Measurements from ENCODE around the gene TRAPPC10. TPM values are rescaled to one million over a fixed set of nuclear protein-coding genes. Genes with fewer than 3 reads are reported as not detected.
A peak's percentile ranks its signal among the peaks of the same experiment; 100 is the strongest.
"Not testable (repeated sequence)": the region's sequence is repeated elsewhere in the genome, so short reads cannot be mapped to it uniquely, and the experiment has no call there.

The TRAPPC10 gene
- total RNA-seq, 1 donor from 2014 or later, result 21.4 TPM

GRCh38 chr21:44134732-44135131 lies 122.6 kb downstream of the TRAPPC10 start:
- intact Hi-C loops (cut with micrococcal nuclease); H3K27ac ChIP-seq (replicated peaks); H3K36me3 ChIP-seq; H3K27me3 ChIP-seq (ENCODE audit: low read depth); H3K4me3 ChIP-seq; H3K4me1 ChIP-seq; H3K9me3 ChIP-seq (replicated peaks); DNase-seq: not testable (repeated sequence)

- H3K9me3 ChIP-seq (replicated peaks); H3K36me3 ChIP-seq; H3K27me3 ChIP-seq (ENCODE audit: low read depth); H3K4me1 ChIP-seq; H3K4me3 ChIP-seq; DNase-seq; intact Hi-C loops (cut with micrococcal nuclease): not testable (repeated sequence)
- TF ChIP-seq CTCF (IDR thresholded peaks at IDR 0.05; ENCODE audit: borderline replicate concordance), result peak; percentile 27
- peak overlapping the region; percentile 46 for H3K27ac ChIP-seq (replicated peaks)
Measured at GRCh38 chr21:44138039-44138438, 125.9 kb downstream of the TRAPPC10 start.

- H3K9me3 ChIP-seq (replicated peaks); DNase-seq; H3K27me3 ChIP-seq (ENCODE audit: low read depth); H3K36me3 ChIP-seq; intact Hi-C loops (cut with micrococcal nuclease); H3K4me1 ChIP-seq; H3K4me3 ChIP-seq: not testable (repeated sequence)
- H3K27ac ChIP-seq (replicated peaks), result peak overlapping the region; percentile 75
Measured at GRCh38 chr21:44139787-44140551, 127.9 kb downstream of the TRAPPC10 start.

- H3K9me3 ChIP-seq (replicated peaks); H3K4me3 ChIP-seq; H3K36me3 ChIP-seq; H3K27me3 ChIP-seq (ENCODE audit: low read depth); DNase-seq; H3K27ac ChIP-seq (replicated peaks); intact Hi-C loops (cut with micrococcal nuclease); H3K4me1 ChIP-seq: not testable (repeated sequence)
Measured at GRCh38 chr21:44140552-44140932, 128.4 kb downstream of the TRAPPC10 start.

- H3K27me3 ChIP-seq (ENCODE audit: low read depth); H3K9me3 ChIP-seq (replicated peaks); H3K27ac ChIP-seq (replicated peaks); DNase-seq; intact Hi-C loops (cut with micrococcal nuclease); H3K36me3 ChIP-seq; H3K4me1 ChIP-seq; H3K4me3 ChIP-seq: not testable (repeated sequence)
Measured at GRCh38 chr21:44142470-44142869, 130.4 kb downstream of the TRAPPC10 start.

GRCh38 chr21:44143380-44143779 lies 131.3 kb downstream of the TRAPPC10 start:
- H3K4me3 ChIP-seq; H3K9me3 ChIP-seq (replicated peaks); H3K36me3 ChIP-seq; DNase-seq; H3K27me3 ChIP-seq (ENCODE audit: low read depth); H3K27ac ChIP-seq (replicated peaks); intact Hi-C loops (cut with micrococcal nuclease); H3K4me1 ChIP-seq: not testable (repeated sequence)

- intact Hi-C loops (cut with micrococcal nuclease), result not testable (repeated sequence)
Measured at GRCh38 chr21:44143996-44144395, 131.9 kb downstream of the TRAPPC10 start.

GRCh38 chr21:44144784-44145602 lies 132.9 kb downstream of the TRAPPC10 start:
- DNase-seq; H3K4me1 ChIP-seq; H3K27me3 ChIP-seq (ENCODE audit: low read depth); H3K4me3 ChIP-seq; H3K27ac ChIP-seq (replicated peaks); intact Hi-C loops (cut with micrococcal nuclease); H3K36me3 ChIP-seq; H3K9me3 ChIP-seq (replicated peaks): not testable (repeated sequence)

More at GRCh38 chr21:44143996-44144395, 131.9 kb downstream of the TRAPPC10 start:
- not testable (repeated sequence) for H3K4me1 ChIP-seq; H3K27ac ChIP-seq (replicated peaks); H3K9me3 ChIP-seq (replicated peaks); H3K36me3 ChIP-seq; H3K4me3 ChIP-seq; DNase-seq; H3K27me3 ChIP-seq (ENCODE audit: low read depth)

- H3K9me3 ChIP-seq (replicated peaks); H3K4me3 ChIP-seq; intact Hi-C loops (cut with micrococcal nuclease): not testable (repeated sequence)
Measured at GRCh38 chr21:44145616-44146015, 133.5 kb downstream of the TRAPPC10 start.

GRCh38 chr21:44147108-44147507 lies 135.0 kb downstream of the TRAPPC10 start:
- H3K4me1 ChIP-seq; DNase-seq; intact Hi-C loops (cut with micrococcal nuclease); H3K9me3 ChIP-seq (replicated peaks); H3K4me3 ChIP-seq; H3K27ac ChIP-seq (replicated peaks); H3K27me3 ChIP-seq (ENCODE audit: low read depth); H3K36me3 ChIP-seq: not testable (repeated sequence)

More at GRCh38 chr21:44145616-44146015, 133.5 kb downstream of the TRAPPC10 start:
- H3K27me3 ChIP-seq (ENCODE audit: low read depth); H3K27ac ChIP-seq (replicated peaks); DNase-seq; H3K4me1 ChIP-seq; H3K36me3 ChIP-seq: not testable (repeated sequence)

GRCh38 chr21:44150255-44150654 lies 138.1 kb downstream of the TRAPPC10 start:
- H3K27me3 ChIP-seq (ENCODE audit: low read depth); H3K4me3 ChIP-seq; H3K36me3 ChIP-seq; DNase-seq; H3K27ac ChIP-seq (replicated peaks); H3K9me3 ChIP-seq (replicated peaks); intact Hi-C loops (cut with micrococcal nuclease); H3K4me1 ChIP-seq: not testable (repeated sequence)

- peak; percentile 20 for DNase-seq
- H3K4me1 ChIP-seq; H3K36me3 ChIP-seq; H3K4me3 ChIP-seq; H3K9me3 ChIP-seq (replicated peaks); intact Hi-C loops (cut with micrococcal nuclease); H3K27me3 ChIP-seq (ENCODE audit: low read depth); H3K27ac ChIP-seq (replicated peaks): not testable (repeated sequence)
Measured at GRCh38 chr21:44153214-44153888, 141.2 kb downstream of the TRAPPC10 start.

Data from left ventricle myocardium inferior (tissue), 1 donor.